ENCODE results near the gene SIK1.
"Not testable (repeated sequence)": the region's sequence is repeated elsewhere in the genome, so short reads cannot be mapped to it uniquely, and the experiment has no call there.

Gene SIK1

DNA sequence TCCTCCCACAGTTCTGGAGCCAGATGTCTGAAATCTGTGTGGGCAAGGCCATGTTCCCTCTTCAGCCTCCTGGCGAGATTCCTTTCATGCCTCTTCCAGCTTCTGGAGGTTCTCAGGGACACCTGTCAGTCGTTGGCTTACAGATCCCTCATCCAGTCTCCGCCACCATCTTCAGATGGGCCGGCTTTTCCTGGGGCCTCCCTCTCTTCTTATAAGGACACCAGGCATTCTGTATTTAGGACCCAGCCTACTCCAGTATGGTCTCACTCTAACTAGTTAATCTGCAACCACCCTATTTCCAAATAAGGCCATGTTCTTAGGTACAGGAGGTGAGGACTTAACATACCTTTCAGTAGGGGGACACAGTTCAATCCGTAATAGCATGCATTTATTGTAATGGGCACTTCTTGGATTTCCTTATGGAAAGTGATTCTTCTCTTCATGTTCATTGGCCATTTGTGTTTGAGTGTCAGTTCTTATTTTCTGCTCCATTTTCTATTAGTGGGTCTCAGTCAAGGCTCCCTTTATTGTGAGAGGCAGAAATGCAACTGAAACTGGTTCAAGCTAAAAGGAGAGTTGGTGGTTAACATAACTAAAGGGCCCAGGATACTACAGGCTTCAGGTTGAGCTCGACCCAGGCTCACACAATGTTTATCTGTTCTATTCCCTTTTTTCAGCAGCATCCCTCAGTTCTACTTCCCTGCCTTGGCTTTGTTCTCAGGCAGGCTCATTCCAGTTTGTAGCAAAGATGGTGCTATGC is 12.6 kb upstream of the SIK1 start:
- DNase-seq (ENCODE audit: low spot score), result not testable (repeated sequence)

DNA sequence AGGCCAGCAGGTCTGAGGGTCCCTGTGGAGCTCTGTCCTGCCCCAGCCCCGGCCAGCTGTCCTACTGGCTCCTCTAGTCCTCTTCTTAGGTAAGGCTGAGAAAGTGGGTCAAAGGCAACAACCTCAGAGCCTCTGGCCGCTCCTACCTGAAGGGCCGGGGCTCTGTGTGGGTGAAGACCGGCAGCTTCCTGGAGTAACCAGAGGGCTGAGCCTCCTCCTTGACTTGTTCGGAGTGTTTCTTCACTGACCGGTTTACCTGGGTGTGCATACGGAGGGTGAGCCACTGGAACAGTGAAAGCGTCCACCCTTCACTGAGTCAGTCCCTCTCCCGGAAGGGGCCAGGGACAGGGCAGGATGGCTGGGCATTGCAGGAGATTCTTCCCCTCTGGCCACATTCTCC is 9.3 kb upstream of the SIK1 start:
- not testable (repeated sequence) for DNase-seq (ENCODE audit: low spot score)

DNA sequence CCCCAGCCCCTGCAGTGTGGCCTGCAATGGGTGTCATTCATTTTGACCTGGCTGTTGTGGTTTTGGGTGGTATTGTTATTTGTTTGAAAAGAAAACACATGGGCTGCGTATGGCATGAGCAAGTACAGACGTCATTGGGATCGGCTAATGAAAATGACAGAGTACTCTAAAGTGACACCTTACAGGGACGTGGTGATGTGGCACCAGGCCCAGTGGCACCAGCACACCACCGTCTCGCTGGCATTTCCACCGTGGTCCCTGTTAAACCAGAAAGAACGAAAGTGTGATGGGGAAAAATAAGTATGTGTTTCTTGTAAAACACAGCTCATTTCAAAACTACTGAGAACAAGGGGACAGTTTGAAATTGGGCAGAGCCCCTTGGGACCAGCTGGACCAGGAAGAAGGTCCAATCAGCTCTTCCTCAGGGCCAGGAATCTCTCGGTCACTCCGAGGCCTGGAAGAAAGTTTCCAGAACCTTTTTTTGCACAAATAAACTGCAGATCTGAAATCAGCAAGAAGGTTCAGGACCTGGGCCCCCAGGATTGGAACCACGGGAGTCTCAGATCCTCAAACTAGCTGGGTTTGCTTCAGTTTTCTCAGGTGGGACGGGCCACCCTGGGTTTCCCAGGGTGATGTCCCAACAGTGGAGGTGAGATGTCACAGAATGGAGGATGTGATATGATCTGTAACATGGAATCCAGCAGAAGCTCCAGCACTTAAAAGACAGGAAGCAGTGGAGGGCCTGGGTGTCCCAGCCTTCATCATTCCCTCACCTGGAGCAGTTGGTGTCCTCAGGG is 6.6 kb upstream of the SIK1 start:
- not testable (repeated sequence) for DNase-seq (ENCODE audit: low spot score)

DNA sequence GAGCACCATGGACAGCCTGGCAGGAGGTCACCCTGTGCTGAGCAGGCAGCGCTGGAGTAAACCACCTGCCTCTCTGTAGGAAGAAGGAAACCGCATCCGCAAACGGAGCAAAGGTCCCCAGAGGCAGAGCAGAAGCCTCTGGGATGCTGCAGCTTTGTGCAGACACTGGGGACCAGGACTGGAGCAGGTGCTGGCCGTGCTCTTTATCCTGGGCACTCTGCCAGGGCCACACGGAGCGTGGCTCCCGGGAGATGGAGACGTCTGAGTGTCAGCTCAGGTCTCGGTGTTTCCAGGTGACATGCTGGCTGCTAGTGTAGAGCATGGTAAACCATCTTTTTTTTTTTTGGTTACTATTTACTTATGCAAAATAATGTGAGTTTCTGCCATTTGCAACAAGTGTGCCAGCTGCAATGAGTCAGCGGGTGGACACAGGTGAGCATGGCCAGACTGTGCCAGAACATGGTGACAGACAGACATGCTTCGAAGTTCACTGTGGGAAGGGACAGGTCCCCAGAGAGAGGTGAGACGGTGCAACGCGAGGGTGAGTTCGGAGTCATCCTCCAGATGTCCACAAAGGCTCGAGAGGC is 4.0 kb upstream of the SIK1 start:
- DNase-seq (ENCODE audit: low spot score), result not testable (repeated sequence)

DNA sequence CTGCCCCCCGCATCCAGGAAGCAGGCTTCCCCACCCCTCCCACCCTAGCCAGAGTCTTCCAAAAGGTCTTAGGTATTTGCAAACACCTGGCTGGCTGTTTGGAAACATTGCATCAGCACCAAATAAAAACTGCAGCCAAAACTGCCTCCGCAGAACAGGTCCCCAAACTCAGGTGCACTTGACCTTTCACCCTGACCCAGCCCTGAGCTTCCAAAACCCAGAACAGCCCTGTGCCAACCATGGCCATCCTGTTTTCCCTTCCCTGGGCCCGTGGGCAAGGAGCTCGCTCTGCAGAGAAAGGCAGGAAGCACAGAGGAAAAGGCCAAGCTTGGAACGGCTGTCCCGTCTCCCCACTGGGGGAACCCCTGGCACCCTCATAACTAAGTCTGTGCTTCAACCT is 2.0 kb upstream of the SIK1 start:
- DNase-seq (ENCODE audit: low spot score), result not testable (repeated sequence)

DNA sequence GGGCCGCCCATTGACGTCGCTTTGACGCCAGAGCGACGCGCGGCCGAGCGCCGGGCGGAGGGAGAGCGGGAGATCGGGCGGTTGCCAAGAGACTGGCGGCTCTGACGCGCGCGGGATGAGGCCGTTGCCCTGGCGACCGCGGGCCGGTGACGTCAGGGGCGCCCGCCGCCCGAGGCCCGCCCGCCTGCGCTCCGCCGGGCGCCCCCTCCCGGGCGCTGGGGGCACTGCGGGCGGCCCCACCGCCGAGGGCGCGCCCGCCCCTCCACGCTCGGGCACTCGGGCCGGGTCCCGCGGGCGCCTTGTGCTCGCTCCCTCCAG is 270 bp upstream of the SIK1 start:
- DNase-seq (ENCODE audit: low spot score), result not testable (repeated sequence)

DNA sequence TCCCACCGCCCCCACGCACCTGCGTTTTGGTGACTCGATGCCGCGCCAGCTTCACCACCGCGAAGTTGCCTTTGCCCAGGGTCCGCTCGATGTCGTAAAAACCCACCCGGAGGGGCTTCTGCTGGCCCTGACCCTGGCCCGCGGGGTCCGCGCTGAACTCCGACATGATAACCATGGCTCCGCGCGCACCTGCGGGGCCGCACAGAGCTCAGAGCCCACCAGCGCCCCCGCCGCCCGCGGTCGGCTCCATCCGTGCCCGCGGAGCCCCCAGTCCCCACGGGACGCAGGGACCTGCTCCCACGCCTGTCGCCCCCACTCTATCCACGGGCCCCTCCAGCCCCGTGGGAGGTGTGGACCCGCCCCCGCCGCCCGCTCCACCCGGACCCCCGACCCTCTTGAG is 927 bp downstream of the SIK1 start:
- DNase-seq (ENCODE audit: low spot score), result not testable (repeated sequence)

DNA sequence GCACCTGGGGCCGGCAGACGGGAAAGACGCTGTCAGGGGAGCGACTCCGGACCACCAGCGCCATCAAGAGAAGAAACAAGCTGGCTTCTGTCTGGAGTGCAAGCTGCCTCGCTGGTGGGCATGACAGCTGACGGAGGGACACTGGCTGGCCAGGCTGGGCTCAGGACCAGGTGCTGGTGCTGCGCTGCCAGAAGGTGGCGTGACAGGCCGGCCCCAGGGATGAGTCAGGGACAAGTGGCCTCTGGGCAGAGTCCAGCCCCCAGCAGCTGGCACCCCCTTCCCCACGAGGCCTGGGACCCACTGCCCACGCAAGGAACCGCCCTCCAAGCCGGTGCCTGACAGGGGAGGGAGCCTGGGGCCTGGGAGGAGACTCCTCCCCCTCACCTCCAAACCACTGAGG is 7.5 kb downstream of the SIK1 start:
- DNase-seq (ENCODE audit: low spot score), result not testable (repeated sequence)

DNA sequence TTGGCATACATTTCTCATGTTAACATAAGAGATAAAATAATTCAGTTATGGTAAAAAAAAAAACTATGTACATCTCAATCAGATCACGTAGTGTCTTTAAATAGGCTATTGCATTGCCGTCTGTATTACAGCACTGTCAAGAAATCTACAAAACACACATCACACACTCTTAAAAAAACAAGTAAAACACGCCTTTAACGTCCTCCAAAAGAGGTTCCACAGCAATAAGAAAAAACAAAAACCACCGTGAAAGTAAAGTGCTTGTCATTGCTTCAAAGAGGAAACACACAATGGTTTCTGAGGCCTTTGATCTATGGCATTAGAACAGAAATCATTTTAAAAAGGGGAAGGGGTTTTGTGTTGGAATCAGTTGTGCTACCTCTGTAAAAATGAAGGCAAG is 12.4 kb downstream of the SIK1 start:
- not testable (repeated sequence) for DNase-seq (ENCODE audit: low spot score)

DNA sequence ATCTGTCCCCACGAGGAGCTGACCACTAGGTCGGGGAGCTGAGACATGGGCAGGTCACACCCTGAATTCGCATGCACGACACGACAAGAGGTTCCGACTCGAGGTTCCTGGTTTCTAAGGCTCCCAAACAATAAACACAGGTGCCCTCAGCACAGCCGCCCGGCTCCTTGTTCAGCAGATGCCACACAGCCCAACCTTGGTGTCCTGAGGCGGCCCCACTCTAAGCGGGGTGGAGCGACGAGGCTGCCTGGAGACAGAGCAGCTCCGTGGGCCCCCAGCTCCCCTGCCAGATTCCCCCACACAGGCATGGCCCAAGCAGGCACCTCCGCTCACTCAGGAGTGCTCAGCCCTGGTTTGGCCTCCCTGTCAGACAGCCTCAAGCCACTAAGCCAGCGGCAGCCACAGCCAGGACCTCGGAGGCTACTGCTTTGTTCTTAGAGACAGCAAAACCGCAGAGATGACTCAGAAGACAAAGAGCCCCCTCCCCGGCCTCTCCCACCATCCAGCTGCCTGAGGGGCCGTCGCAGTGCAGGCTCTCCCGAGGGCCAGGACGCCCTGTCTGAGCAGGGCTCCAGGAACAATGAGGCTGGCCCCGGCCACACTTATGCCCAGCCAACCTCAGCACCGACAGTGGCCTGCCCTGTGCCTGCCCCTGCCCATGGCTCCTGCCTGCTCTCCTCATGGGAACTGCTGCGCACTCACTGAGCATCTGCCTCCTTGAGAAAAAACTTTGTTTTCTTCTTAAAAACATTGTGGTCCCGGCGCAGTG is 14.7 kb downstream of the SIK1 start:
- DNase-seq (ENCODE audit: low spot score), result not testable (repeated sequence)

DNA sequence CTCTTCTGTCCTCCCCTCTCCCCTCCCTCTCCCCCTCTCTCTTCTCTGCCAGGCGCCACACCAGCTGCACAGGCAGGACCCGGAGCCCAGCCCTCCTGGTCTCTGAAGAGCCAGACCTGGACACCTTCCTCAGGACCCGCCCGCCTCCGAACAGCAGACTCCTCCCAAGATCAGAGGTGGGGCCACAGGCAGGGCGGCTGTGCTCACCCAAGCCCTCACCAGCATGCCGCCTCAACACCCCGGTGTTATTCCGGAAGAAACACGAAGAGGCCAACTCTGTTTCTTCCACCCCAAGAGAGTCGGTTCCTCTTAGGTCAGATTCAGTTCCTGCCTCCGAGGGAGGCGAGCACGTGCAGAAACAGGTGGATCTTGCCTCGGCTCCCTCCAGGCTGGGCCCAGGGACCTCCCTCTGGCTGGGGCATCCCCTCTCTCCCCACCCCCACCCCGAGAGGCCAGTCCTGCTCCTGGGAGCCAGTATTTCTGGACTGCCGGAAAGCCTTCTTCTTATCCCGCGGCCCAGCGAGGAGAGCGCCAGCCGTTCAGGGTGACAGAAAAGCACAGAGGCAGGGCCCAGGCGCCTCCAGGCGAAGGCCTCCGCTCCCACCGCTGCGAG is 16.4 kb downstream of the SIK1 start:
- not testable (repeated sequence) for DNase-seq (ENCODE audit: low spot score)

DNA sequence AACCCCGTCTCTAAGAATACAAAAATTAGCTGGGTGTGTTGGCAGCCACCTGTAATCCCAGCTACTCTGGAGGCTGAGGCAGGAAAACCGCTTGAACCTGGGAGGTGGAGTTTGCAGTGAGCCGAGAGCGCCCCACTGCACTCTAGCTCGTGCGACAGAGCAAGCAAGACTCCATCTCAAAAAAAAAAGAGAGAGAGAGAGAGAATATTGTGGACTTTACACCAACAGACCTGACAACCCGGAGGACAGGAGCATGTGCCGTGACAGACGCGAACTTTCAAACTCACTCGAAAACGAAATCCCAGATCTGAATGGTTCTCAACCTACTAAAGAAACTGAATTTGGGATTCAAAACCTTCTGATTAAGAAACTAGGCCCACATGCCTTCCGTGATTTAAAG is 19.8 kb downstream of the SIK1 start:
- DNase-seq (ENCODE audit: low spot score), result not testable (repeated sequence)

DNA sequence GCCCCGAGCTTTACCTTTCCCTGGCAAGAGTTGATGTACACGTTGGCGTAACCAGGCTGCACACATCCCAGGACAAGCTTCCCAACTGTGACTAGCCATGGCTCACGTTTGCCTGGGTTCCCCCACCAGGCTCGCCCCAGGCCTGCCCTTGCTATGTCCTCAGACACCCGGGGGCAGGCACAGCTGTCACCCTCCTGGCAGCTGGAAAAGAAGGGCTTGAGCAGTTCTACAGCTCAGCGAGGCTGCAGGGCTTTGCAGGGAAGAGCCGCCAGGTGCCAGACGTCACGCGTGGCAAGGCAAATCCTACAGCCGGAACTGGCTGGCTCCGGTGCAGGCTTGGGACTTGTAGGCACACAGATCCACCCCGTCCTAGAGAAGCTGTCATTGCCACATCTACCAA is 22.5 kb downstream of the SIK1 start:
- DNase-seq (ENCODE audit: low spot score), result not testable (repeated sequence)

DNA sequence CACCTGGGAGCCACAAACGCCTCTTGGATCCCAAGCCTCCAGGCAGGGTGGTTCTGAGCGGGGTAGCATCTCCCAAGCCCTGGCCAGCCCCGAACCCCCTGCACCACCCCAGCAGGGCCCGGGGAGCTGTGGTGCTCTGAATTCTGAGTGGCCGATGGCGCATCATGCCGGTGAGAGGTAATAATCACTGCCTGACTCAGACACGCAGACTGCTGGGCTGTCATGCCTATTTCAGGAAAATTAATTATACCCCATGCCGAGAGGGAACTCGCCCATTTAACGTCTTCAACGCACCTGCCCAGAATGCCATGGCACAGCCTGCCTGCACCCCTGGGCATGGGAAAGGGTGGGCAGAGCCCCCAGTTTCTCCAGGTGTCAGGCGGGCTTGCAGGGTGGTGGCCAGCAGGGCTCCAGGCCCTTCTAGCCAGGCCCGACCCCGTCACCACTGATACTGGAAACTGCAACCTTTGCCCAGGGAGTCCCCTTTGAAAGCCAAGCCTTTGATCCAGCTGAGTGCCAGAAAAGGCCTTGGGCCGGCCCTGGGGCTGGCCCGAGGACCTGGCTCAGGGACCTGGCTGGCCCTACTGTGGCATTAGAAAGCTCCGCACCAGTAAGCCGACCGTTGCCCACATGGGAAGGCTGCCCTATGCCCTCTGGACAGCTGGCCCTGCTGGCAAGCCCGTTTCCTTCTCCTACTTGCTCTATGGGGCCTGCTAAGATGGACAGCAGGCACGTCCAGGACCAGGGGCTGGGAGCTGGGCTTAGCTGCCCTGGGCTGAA is 23.1 kb downstream of the SIK1 start:
- not testable (repeated sequence) for DNase-seq (ENCODE audit: low spot score)

DNA sequence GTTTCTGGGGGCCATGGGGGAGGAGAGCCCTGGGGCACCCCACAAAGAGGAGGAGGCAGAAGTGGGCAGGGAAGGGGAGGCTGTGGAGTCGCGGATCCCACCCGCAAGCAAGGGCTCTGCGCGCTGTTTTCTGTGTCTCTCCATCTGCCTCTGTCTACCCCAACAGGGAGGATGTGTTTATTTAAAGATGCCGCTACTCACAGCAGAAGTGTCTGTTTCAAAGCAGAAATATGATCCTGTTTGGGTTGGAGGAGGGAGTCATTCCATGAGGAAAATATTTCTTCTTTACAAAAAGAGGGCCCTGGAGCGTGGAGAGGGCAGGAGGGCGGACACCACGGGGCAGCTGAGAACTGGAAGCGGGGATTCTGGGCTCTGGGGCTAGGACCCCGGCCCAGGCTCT is 25.8 kb downstream of the SIK1 start:
- not testable (repeated sequence) for DNase-seq (ENCODE audit: low spot score)

DNA sequence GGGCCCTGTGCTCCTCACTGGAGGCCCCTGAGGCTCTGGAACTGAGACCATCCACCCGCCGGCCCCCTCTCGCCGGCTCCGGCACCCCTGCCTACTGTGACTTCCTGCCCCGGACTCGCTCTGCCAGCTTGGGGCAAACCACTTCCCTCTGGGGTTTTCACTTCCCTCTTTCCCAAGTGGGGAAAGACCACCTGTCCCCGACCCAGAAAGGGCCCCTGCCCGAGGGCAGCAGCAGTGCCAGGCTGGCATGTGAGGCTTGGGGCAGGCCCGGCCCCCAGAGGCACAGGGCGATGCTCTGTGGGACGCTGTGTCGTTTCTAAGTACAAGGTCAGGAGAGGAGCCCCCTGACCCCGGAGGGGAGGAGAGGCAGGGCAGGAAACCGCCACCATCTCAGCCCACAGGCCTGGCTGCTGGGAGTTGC is 27.3 kb downstream of the SIK1 start:
- not testable (repeated sequence) for DNase-seq (ENCODE audit: low spot score)

DNA sequence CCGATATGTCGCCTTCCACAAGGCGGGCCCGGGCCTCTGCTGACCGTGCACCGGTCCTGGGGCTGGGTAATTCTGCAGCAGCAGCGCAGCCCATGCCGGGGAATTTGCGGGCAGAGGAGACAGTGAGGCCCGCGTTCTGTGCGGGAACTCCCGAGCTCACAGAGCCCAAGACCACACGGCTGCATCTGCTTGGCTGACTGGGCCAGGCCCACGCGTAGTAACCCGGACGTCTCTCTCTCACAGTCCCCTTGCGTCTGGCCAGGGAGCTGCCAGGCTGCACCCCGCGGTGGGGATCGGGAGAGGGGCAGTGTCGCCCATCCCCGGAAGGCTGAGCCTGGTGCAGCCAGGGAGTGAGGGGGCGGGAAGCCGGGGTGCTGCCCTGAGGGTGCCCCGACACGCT is 27.8 kb downstream of the SIK1 start:
- DNase-seq (ENCODE audit: low spot score), result not testable (repeated sequence)

DNA sequence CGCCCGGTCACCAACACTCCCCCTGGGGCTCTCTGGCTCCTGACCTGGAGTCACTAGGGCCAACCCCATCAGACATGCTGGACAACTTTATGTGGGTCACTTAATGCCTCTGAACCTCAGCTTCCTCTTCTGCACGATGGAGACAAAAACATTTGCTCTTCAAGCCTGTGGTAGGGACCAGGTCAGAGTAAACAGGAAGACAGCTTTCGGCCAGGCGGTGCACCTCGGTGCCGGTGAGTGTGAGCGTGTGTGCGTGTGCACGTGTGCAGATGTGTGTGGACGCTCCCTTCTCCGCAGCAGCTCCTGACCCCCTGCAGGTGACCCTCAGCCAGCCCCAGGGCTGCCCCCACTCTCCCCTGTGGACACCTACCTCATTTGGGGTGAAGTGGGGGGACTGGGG is 28.4 kb downstream of the SIK1 start:
- DNase-seq (ENCODE audit: low spot score), result not testable (repeated sequence)

DNA sequence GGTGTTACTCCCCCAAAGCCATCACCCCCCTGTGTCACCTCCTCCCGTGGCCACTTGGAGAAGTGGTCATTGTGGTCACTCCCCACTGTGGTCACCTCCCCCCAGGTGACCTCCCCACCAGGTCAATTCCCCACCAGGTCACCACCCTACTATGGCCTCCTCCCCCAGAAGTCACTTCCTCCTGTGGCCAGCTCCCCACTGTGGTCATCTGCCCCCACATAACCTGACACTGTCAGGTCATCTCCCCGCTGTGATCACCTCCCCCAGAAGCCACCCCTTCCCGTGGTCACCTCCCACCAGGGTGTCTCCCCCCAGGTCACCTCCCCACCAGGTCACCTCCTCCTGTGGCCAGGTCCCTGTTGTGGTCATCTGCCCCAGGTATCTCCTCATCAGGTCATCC is 28.9 kb downstream of the SIK1 start:
- DNase-seq (ENCODE audit: low spot score), result not testable (repeated sequence)

DNA sequence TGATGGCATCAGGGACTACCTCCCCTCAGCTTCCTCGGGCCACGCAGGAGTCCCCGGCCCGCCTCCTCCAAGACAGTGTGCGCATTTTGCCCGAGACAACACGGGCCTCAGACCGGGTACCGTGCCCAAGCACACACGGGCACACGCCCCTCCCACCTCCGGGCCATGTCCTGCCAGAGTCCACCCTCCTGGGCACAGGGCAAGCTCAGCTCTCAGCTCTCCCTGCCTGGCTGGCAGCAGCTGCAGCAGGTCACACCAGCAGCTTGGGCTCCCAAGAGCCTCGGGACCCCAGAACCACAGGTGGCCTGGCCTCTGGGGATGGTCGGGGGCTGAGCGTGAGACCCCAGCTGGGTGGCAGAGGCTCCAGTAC is 29.5 kb downstream of the SIK1 start:
- DNase-seq (ENCODE audit: low spot score), result not testable (repeated sequence)

Data from AG20443 (cell line).